NCI-H1092 treated with DMSO at 0.1 percent for 48 hours (cell line): ENCODE measurements around the gene RAB31.

Experiments
- DNase-seq: peaks from one replicate; lab custom pipeline; 2025; lab: John Stamatoyannopoulos, UW

RAB31 gene

GRCh38 chr18:9863282-9863681 lies 155.2 kb downstream of the RAB31 start:
- DNase-seq, result no peak

GRCh38 chr18:9865764-9866490 lies 157.8 kb downstream of the RAB31 start:
- DNase-seq, result no peak

GRCh38 chr18:9866627-9867026 lies 158.5 kb downstream of the RAB31 start:
- DNase-seq, result no peak

GRCh38 chr18:9867071-9867594 lies 159.0 kb downstream of the RAB31 start:
- DNase-seq, result no peak

GRCh38 chr18:9868857-9869714 lies 161.0 kb downstream of the RAB31 start:
- DNase-seq, result no peak

GRCh38 chr18:9869715-9870430 lies 161.8 kb downstream of the RAB31 start:
- no peak for DNase-seq

- DNase-seq, result no peak
Observed at GRCh38 chr18:9870431-9871008, 162.4 kb downstream of the RAB31 start.

- DNase-seq, result no peak
Observed at GRCh38 chr18:9871244-9871746, 163.2 kb downstream of the RAB31 start.

GRCh38 chr18:9872823-9873222 lies 164.7 kb downstream of the RAB31 start:
- DNase-seq, result no peak

- DNase-seq, result no peak
Observed at GRCh38 chr18:9874728-9875127, 166.6 kb downstream of the RAB31 start.

- no peak for DNase-seq
Observed at GRCh38 chr18:9876212-9876866, 168.2 kb downstream of the RAB31 start.

- DNase-seq, result no peak
Observed at GRCh38 chr18:9876867-9877654, 169.0 kb downstream of the RAB31 start.

GRCh38 chr18:9877655-9878014 lies 169.5 kb downstream of the RAB31 start:
- no peak for DNase-seq

- no peak for DNase-seq
Observed at GRCh38 chr18:9878095-9878494, 170.0 kb downstream of the RAB31 start.

GRCh38 chr18:9878783-9879242 lies 170.7 kb downstream of the RAB31 start:
- no peak for DNase-seq

- DNase-seq, result no peak
Observed at GRCh38 chr18:9884090-9884489, 176.0 kb downstream of the RAB31 start.

- DNase-seq, result no peak
Observed at GRCh38 chr18:9884532-9885140, 176.5 kb downstream of the RAB31 start.

GRCh38 chr18:9885170-9886004 lies 177.3 kb downstream of the RAB31 start, which contains the start of gene TXNDC2:
Gene TXNDC2 (plus strand): TSS chr18:9885973. CDS start chr18:9886681, 708 bp downstream.
- no peak for DNase-seq

- DNase-seq, result no peak
Observed at GRCh38 chr18:9886005-9886348, 177.9 kb downstream of the RAB31 start.
